Measurements from ENCODE around the gene VTA1. TPM values are rescaled to one million over a fixed set of nuclear protein-coding genes. Genes with fewer than 3 reads are reported as not detected.

The VTA1 gene
- total and polyA plus RNA-seq, 10 donors: 16.2 to 53.2 (median 30.6) TPM

DNA sequence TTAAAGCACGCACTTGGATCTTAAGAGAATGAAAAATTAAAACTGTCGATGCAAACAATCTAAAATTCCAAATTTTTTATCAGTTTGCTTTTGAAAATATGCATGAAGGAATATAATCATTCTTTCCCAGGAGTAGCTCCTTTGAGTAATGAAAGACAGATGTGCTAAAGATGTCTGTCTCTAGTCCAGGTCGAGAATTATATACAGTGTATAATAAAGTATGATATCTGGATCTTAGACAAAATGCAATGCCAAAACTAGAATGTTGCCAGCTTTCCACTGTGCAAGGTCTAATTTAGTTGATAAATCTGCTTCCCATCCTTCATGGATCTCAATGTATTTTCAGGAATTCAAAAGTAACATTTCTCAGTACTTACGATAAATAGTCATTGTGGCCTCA is 89.6 kb downstream of the VTA1 start:
- no peak overlapping the region for H3K27ac ChIP-seq
- TF ChIP-seq, protein P1, sequence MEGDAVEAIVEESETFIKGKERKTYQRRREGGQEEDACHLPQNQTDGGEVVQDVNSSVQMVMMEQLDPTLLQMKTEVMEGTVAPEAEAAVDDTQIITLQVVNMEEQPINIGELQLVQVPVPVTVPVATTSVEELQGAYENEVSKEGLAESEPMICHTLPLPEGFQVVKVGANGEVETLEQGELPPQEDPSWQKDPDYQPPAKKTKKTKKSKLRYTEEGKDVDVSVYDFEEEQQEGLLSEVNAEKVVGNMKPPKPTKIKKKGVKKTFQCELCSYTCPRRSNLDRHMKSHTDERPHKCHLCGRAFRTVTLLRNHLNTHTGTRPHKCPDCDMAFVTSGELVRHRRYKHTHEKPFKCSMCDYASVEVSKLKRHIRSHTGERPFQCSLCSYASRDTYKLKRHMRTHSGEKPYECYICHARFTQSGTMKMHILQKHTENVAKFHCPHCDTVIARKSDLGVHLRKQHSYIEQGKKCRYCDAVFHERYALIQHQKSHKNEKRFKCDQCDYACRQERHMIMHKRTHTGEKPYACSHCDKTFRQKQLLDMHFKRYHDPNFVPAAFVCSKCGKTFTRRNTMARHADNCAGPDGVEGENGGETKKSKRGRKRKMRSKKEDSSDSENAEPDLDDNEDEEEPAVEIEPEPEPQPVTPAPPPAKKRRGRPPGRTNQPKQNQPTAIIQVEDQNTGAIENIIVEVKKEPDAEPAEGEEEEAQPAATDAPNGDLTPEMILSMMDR (IDR thresholded peaks at IDR 0.05 in 8 of 11, conservative IDR thresholded peaks at IDR 0.05 in 3 of 11): no peak
- TF ChIP-seq POLR2AphosphoS5 (IDR thresholded peaks at IDR 0.05) (no peak), POLR2A (IDR thresholded peaks at IDR 0.05) (no peak)
- H3K4me3 ChIP-seq: no peak overlapping the region
- H3K36me3 ChIP-seq: no peaks in the 10 kb centered on the region
- H3K4me1 ChIP-seq: peaks cover 0 to 11% (median 0%) of the 10 kb centered on the region in 6 donors
- H3K9me3 ChIP-seq: no peaks in the 10 kb centered on the region
- no peak for DNase-seq
- H3K27me3 ChIP-seq (replicated peaks in 1 of 7): peaks cover 0 to 11% (median 0%) of the 10 kb centered on the region in 7 donors
- 85 to 97% (median 93%) methylated on average over 4 of the region's 4 CpGs for WGBS, 5 donors
- intact Hi-C loops (cut with DNase I; ENCODE audit: low total_unique reads): no loop called here

DNA sequence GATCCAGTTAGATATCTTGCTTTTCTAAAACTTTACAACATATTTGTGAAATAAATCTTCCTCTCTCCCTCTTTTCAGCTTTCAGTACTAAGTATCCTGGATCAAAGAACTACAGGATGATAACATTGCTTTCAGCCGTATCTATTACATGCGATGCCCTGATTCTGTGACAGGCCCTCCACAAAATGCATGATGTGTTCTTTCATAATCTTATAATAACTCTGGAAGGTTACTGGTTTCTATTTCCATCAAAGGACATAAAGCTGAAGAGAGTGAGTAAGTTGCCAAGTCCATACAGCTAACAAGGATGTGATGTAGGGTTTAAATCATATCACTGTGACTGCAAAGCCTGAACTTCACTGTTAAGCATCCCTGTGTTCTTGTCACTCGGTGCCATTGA is 91.8 kb downstream of the VTA1 start:
- DNase-seq: no peak
- no peaks in the 10 kb centered on the region for H3K4me1 ChIP-seq
- no peaks in the 10 kb centered on the region for H3K36me3 ChIP-seq
- intact Hi-C loops (cut with DNase I; ENCODE audit: low total_unique reads): no loop called here
- H3K9me3 ChIP-seq: no peaks in the 10 kb centered on the region
- no peaks in the 10 kb centered on the region for H3K27me3 ChIP-seq (replicated peaks in 1 of 7)
- no peak for TF ChIP-seq POLR2AphosphoS5 (IDR thresholded peaks at IDR 0.05)
- TF ChIP-seq, protein P1 (IDR thresholded peaks at IDR 0.05 in 8 of 11, conservative IDR thresholded peaks at IDR 0.05 in 3 of 11): no peak
- no peak for TF ChIP-seq POLR2A (IDR thresholded peaks at IDR 0.05)
- H3K4me3 ChIP-seq: no peak overlapping the region
- WGBS, 5 donors: 86 to 92% (median 92%) methylated on average over 3 of the region's 3 CpGs
- H3K27ac ChIP-seq: no peak overlapping the region

DNA sequence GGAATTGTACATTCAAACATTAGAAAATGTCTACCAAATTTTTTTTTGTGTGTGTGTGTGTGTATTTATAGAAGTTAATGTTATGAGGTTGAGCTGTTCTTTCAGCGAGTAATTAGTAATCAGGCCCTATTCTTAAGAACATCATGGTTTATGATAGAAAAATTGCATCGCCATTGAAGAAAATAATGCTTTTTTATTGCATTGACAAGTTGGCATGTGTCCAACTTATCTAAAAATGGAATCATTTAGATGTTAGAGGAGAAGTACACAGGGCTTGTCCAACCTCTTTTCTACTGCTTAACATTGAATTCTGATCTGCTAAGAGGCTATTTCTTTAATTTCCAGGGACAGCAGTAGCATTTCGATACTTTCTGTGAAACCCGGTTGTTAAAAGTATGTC is 93.1 kb downstream of the VTA1 start:
- Histone ChIP-seq H3K4me3 (no peak overlapping the region), H3K9me3 (no peaks in the 10 kb centered on the region), H3K4me1 (no peaks in the 10 kb centered on the region), H3K27me3 (replicated peaks in 1 of 7) (no peaks in the 10 kb centered on the region), H3K27ac (no peak overlapping the region), H3K36me3 (no peaks in the 10 kb centered on the region)
- TF ChIP-seq, protein P1 (IDR thresholded peaks at IDR 0.05 in 8 of 11, conservative IDR thresholded peaks at IDR 0.05 in 3 of 11): no peak
- TF ChIP-seq POLR2AphosphoS5 (IDR thresholded peaks at IDR 0.05) (no peak), POLR2A (IDR thresholded peaks at IDR 0.05) (no peak)
- intact Hi-C loops (cut with DNase I; ENCODE audit: low total_unique reads): no loop called here
- 93 to 95% (median 94%) methylated on average over 4 of the region's 4 CpGs for WGBS, 5 donors
- no peak for DNase-seq

DNA sequence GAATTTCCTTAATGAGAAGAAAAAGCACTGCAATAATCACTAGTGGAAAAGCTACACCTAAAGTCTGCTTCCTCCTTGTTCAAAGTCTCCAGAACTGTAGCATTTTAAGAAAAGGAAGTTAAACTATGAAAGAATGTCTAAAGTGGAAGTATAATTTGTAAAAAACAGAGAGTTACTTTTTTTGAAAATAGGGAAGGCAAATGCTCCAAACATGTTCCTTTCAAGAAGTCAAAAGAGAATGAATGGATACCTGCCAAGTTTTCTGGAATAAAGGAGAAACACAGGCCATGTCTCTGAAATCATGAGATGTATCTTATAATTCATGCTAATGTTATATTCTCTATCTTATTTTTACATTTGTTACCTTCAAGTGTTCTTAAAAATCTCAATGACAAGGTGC is 94.0 kb downstream of the VTA1 start:
- Histone ChIP-seq H3K27ac (no peak overlapping the region), H3K4me1 (no peaks in the 10 kb centered on the region), H3K27me3 (replicated peaks in 1 of 7) (no peaks in the 10 kb centered on the region), H3K4me3 (no peak overlapping the region), H3K9me3 (no peaks in the 10 kb centered on the region), H3K36me3 (no peaks in the 10 kb centered on the region)
- TF ChIP-seq, protein P1 (IDR thresholded peaks at IDR 0.05 in 8 of 11, conservative IDR thresholded peaks at IDR 0.05 in 3 of 11): no peak
- TF ChIP-seq POLR2AphosphoS5 (IDR thresholded peaks at IDR 0.05) (no peak), POLR2A (IDR thresholded peaks at IDR 0.05) (no peak)
- DNase-seq: no peak
- intact Hi-C loops (cut with DNase I; ENCODE audit: low total_unique reads): no loop called here
